Activated CD4-positive, alpha-beta T cell treated with anti-CD3 and anti-CD28 coated beads, Interleukin-2, amount 10 ng/mL, durations not matched to agents 24 days and 14 days (primary cell): ENCODE measurements around the gene NFATC3. TPM values are rescaled to one million over a fixed set of nuclear protein-coding genes. Genes with fewer than 3 reads are reported as not detected.
A peak's percentile ranks its signal among the peaks of the same experiment; 100 is the strongest.

Experiments
- DNase-seq: peaks from one replicate; pipeline ENCODE4 v3.0.0; 2022
- H3K27ac Mint-ChIP-seq: one replicate; pipeline ENCODE4 v1.8.0; 2022; ENCODE audit warnings: mild to moderate bottlenecking, mixed read lengths
- H3K27me3 Mint-ChIP-seq: one replicate; pipeline ENCODE4 v1.8.0; 2022; ENCODE audit warnings: mixed read lengths
- H3K36me3 Mint-ChIP-seq: one replicate; pipeline ENCODE4 v1.8.0; 2022; ENCODE audit warnings: low read depth, mild to moderate bottlenecking, mixed read lengths
- H3K4me1 Mint-ChIP-seq: one replicate; pipeline ENCODE4 v1.8.0; 2021; ENCODE audit warnings: mixed read lengths
- H3K4me3 Mint-ChIP-seq: one replicate; pipeline ENCODE4 v1.8.0; 2022; ENCODE audit warnings: mild to moderate bottlenecking, moderate library complexity, mixed read lengths
- H3K9me3 Mint-ChIP-seq: one replicate; pipeline ENCODE4 v1.8.0; 2021; ENCODE audit warnings: mixed read lengths
- intact Hi-C: fragments of 100-400 bp; cut with micrococcal nuclease; formaldehyde crosslinking; loops from one replicate; pipeline ENCODE4 v1.15.1; 2023
- total RNA-seq: library from RNA; stranded (reverse); gene quantifications from 2 replicates; pipeline ENCODE4 v1.2.3, GENCODE V29; 2022

The NFATC3 gene
- total RNA-seq, 1 donor from 2014 or later, result 146 TPM

DNA sequence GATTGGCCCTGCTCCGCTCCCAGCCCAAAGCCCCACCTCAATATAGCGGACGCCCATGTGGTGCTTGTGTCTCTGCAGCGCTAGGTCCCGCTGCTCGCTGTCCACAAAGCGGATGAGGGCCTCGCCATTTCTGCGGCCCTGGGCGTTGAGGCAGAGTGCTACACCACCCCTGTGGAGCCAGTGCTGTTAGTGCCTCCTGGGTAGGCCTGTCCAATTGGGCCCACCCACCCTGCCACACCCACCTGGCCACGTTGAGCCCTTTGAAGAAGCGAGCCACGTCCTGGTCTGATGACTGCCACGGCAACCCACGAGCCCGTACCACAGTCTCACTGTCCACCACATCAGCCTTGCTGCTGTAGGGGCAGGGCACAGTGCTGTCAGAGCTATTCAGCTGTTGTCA, 147.2 kb downstream of the NFATC3 start:
- Mint-ChIP-seq H3K27me3 (peaks cover 2% of the 10 kb centered on the region), H3K4me1 (peaks cover 41% of the 10 kb centered on the region), H3K27ac (no peak overlapping the region), H3K9me3 (no peaks in the 10 kb centered on the region), H3K36me3 (peaks cover 20% of the 10 kb centered on the region), H3K4me3 (no peak overlapping the region)
- DNase-seq, result peak; percentile 59
- intact Hi-C loops, result no loop called here

DNA sequence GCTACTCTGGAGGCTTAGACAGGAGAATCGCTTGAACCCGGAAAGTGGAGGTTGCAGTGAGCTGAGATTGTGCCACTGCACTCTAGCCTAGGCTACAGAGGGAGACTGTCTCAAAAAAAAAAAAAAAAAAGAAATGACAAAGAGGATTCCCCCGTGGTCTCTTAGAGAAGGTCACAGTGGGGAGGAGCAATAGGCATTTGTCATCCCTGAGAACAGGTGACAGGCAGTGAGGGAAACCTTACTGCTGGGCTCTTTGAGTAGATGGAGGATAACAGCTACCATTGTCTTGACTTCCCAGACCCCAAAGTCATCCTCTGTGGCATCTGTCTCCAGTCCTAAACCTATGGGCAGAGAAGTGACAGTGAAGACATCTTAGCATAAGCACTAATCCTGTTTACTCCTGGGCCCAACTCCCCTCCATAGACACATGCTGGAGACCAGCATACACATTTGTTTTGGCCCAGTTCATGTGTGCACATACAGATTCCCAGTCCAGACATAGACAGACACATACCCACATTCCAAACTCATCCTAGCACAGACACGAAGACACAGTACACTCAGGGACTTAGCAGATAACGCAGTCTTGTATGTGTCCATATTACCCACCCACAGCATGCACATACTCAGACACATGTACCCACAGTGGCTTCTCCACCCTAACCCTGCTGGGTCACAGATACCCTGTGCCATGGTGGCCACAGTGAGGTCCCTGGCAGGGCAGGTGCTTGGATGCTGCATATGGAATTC, 148.1 kb downstream of the NFATC3 start:
- Mint-ChIP-seq H3K9me3 (no peaks in the 10 kb centered on the region), H3K4me3 (no peak overlapping the region), H3K36me3 (peaks cover 15% of the 10 kb centered on the region), H3K27me3 (peaks cover 2% of the 10 kb centered on the region), H3K27ac (peak overlapping the region; percentile 14), H3K4me1 (peaks cover 36% of the 10 kb centered on the region)
- peak; percentile 59 for DNase-seq
- intact Hi-C loops, result no loop called here

DNA sequence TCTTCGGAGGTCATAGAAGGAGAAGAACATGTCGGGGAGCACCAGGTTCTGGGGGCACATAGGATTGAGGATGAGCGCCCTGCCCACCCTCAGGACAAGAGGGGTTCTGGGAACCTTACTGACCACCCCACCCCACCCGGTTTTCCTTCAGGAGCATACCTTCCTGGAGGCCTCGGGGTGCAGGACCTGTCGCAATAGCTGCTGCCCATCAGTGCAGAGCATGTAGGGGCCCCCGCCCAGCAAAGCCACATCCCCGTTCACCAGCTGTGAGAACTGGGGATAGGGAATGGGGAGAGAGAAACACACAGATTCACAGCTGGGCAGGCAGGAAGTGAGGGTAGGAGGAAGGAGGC, 148.6 kb downstream of the NFATC3 start:
- no peak overlapping the region for H3K27ac Mint-ChIP-seq
- H3K36me3 Mint-ChIP-seq, result peaks cover 15% of the 10 kb centered on the region
- H3K27me3 Mint-ChIP-seq, result peaks cover 2% of the 10 kb centered on the region
- no peak overlapping the region for H3K4me3 Mint-ChIP-seq
- no peak for DNase-seq
- no peaks in the 10 kb centered on the region for H3K9me3 Mint-ChIP-seq
- intact Hi-C loops, result no loop called here
- peaks cover 35% of the 10 kb centered on the region for H3K4me1 Mint-ChIP-seq

DNA sequence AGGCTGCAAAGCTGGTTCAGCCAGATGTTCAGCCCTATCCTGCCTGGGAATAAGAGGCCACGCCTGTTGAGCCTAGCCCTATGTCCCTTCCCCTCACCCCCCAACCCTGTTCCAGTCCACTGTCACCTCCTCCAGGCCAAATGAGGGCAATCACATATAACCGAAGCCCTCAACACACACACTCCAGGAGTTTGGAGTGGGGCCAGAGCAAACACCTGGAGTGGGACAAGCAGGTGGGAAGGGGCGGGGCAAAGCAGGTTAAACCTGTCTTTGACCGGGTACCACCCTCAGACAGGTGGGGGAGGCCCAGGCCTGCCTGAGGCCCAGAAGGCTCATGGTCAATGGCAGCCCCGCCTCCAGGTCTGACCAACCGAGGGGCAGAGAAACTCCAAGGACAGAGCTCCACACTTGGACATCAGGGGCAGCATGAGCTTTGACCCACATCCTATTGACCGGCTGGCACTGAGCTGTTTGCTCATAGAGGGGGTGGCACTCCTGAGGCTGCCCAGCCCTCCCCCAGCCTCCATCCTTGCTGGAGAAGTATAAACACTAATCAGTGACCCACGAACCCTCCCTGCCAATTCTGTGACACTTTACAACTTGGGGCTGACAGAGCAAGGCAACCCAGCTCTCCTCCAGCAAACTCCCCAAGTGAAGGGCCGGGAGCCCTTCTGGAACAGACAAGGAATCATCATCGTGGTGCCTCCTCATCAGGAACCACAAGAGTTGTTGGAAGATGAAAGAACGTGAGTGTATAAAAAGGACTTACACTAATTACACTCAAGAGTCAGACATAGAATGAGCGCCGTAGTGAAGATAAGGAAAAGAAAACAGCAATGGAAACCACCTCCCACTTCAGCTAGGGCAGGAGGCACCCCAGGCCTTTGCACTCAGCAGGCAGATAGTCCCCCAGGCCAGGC, 149.3 kb downstream of the NFATC3 start:
- Mint-ChIP-seq H3K9me3 (no peaks in the 10 kb centered on the region), H3K27me3 (peaks cover 2% of the 10 kb centered on the region), H3K27ac (peak overlapping the region; percentile 21), H3K4me3 (peak overlapping the region; percentile 44), H3K36me3 (peaks cover 11% of the 10 kb centered on the region), H3K4me1 (peaks cover 31% of the 10 kb centered on the region)
- peak; percentile 62 for DNase-seq
- intact Hi-C loops, result no loop called here

DNA sequence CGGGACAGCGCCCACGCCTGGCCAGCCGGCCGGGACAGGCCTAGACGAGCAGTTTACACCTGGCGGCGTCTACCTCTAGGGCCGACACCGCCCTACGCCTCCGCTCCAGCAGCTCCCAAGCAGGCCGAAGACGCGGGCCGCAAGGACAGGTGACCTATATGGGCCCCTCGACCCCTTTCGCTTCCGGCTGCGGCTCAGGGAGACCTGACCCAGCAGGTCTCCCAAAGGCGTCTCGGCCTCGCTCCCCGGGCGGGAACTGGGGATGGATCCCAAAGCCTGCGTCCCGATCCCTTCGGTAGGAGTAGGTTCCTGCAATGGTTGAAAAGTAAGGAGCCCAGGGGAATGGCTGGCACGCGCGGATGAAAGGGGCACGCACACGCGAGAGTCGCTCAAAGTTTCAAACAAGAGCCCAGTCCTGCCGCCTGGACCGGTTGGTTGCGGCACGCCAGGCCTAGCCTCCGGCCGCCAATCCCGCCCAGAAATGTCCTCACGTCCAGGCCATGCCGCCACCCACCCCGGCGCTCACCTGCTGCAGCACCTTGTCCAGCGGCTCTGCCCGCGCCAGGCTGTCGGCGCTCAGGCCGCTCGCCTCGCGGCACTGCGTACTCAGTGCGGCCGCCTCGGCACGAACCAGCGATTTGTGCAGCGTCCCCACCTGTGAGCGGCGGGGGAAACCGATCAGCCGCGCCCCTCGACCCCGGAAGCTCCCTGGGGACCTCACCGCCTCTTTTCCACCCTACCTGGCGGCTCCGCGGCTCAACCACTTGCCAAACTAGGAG, 150.1 kb downstream of the NFATC3 start:
- no peak overlapping the region for H3K4me3 Mint-ChIP-seq

DNA sequence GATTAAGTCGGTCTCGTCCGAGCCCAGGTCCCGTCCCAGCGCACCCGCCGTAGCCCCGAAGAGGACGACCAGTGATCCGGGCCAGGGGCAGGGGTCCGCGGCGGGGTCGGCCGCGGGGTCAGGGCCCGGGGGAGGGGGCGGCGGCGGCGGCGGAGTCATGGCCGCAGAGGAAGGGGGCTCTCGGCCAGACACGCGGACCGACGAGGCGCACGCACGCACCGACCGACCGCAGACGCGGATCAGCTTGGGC, 150.6 kb downstream of the NFATC3 start, which contains the start of gene ESRP2:
Gene ESRP2 (minus strand): TSS at position 241 of the 250 bp plus-strand sequence. CDS start 82 bp downstream, at position 159.
- no peak for DNase-seq
- H3K27me3 Mint-ChIP-seq, result peaks cover 2% of the 10 kb centered on the region
- intact Hi-C loops, result no loop called here
- H3K36me3 Mint-ChIP-seq, result peaks cover 5% of the 10 kb centered on the region
- no peaks in the 10 kb centered on the region for H3K9me3 Mint-ChIP-seq
- peaks cover 32% of the 10 kb centered on the region for H3K4me1 Mint-ChIP-seq
- H3K4me3 Mint-ChIP-seq, result peak within 1 kb of the TSS; percentile 92
- peak within 1 kb of the TSS; percentile 70 for H3K27ac Mint-ChIP-seq

More for the DNA sequence above, 150.1 kb downstream of the NFATC3 start:
- intact Hi-C loops, result no loop called here
- Mint-ChIP-seq H3K36me3 (peaks cover 9% of the 10 kb centered on the region), H3K4me1 (peaks cover 34% of the 10 kb centered on the region), H3K27me3 (peaks cover 2% of the 10 kb centered on the region), H3K27ac (no peak overlapping the region), H3K9me3 (no peaks in the 10 kb centered on the region)
- peak; percentile 66 for DNase-seq

DNA sequence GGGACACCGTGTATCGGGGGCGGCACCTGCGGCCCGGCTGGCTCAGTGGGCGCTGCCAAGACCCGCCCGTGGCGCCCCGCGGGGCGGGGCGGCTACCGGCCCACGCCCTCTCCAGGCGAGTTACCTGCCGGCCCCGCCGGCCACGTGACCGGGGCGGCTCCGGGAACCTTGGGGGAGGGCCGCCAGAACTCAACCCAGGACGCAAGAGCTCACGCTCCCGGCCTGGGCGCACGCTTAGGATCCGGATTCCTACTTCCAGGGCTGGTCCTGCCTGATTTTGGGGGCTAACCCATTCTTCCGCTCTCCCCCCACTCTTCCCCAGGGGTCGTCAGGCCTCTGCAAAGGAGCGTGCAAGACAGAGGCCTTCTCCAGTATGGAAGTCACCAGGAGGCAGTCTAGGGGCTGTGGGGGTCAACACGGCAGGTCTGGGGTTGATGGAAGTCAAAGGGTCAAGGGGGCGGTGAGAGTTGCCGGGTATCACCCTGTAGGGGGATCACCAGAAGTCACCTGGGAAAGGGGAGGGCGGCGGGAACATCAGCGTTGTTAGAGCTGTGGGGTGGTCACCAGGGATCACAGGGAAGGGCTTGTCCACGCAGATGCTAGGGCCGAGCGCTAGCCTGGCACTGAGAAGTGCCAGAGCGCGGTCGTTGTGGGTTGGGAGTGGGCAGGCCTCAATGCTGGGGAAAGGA, 151.1 kb downstream of the NFATC3 start:
- Mint-ChIP-seq H3K4me1 (peaks cover 32% of the 10 kb centered on the region), H3K27me3 (peaks cover 2% of the 10 kb centered on the region), H3K36me3 (peaks cover 4% of the 10 kb centered on the region), H3K27ac (peak overlapping the region; percentile 70), H3K4me3 (peak overlapping the region; percentile 92), H3K9me3 (no peaks in the 10 kb centered on the region)
- intact Hi-C loops, result no loop called here
- DNase-seq, result peak; percentile 82

DNA sequence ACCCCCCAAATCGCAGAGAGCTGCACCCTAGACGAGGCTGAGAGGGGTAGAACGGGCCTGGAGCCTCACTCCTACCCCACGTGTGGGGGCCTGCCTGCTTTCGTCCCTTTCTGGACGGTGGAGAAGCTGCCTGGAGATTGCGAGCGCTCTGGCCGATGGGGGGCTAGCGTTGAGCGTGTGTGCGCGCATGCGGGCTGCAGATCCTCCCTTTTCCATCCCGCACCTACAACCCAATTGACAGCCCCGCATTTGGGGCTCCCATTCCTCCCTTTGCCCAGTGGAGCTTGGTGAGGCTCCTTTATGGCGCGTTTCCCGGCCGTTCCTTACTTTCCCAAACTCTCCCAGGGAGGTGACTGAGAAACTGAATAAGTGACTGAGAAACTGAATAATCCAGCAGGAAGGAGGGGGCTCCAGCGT, 151.7 kb downstream of the NFATC3 start:
- Mint-ChIP-seq H3K36me3 (peaks cover 3% of the 10 kb centered on the region), H3K27me3 (peaks cover 2% of the 10 kb centered on the region), H3K4me3 (peak overlapping the region; percentile 92), H3K4me1 (peaks cover 32% of the 10 kb centered on the region), H3K27ac (peak overlapping the region; percentile 70), H3K9me3 (no peaks in the 10 kb centered on the region)
- DNase-seq, result peak; percentile 68
- intact Hi-C loops, result loop anchor here (1.0 kb wide), 1 partner anchor 8 kb away; the partner anchor contains the start of gene PLA2G15

DNA sequence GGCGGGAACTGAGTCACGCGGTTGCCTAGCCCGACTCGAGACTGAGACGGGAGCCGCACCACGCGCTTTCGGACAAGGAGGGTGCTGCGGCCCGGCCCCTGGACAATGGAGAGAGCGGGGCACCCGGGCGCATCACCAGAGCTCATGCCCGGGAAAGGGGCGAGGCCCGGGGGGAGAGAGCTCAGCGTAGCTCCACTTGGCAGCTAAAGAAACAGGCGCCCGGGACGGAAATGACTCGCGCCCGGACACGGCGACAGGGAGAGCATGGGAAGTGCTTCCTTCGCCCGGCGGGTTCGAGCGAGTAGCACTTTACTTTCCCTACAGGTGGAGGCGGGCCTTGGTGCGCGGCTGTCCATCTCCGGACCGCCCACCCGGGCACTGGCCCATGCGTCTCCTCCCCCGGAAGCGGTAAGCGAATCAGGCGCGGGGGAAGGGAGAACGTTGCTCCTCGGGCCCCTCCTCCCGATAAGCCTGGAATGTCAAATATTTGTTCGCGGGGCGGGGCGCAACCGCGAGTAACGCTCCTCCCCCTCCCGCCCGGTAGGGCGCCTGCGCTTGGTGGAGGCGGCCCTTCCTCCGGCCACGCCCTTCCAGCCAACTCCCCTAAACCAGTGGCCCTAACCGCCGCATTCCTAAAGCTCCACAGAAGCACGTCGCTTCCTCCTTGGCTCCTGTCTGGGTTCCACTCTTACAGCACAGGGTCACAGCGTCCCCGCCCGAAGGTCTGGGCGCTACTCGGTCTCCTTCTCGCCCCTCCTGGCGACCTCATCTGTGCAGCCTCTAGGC, 152.3 kb downstream of the NFATC3 start:
- H3K36me3 Mint-ChIP-seq, result peaks cover 3% of the 10 kb centered on the region
- peak; percentile 97 for DNase-seq

DNA sequence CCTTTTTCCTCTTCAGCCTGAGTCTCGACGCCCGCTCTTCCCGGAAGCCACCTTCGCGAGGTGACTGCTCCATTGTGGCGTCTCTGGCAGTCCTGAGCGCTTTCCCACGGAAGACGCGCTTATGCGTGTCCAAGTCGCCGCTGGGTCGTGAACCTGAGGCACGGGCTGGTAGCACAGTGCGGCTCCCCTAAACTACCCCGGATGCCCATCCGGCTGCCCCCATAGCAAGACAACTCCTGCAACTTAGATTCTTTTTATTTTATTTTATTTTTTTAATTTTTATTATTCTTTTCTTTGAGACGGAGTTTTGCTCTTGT, 152.8 kb downstream of the NFATC3 start:
- no peak for DNase-seq
- H3K27me3 Mint-ChIP-seq, result peaks cover 2% of the 10 kb centered on the region
- peak overlapping the region; percentile 92 for H3K4me3 Mint-ChIP-seq
- peaks cover 28% of the 10 kb centered on the region for H3K4me1 Mint-ChIP-seq
- intact Hi-C loops, result no loop called here
- no peaks in the 10 kb centered on the region for H3K9me3 Mint-ChIP-seq
- H3K27ac Mint-ChIP-seq, result peak overlapping the region; percentile 70
- no peaks in the 10 kb centered on the region for H3K36me3 Mint-ChIP-seq

More for the DNA sequence above, 152.3 kb downstream of the NFATC3 start:
- H3K4me1 Mint-ChIP-seq, result peaks cover 32% of the 10 kb centered on the region
- intact Hi-C loops, result loop anchor here (1.0 kb wide), 1 partner anchor 8 kb away; the partner anchor contains the start of gene PLA2G15
- peaks cover 2% of the 10 kb centered on the region for H3K27me3 Mint-ChIP-seq
- peak overlapping the region; percentile 70 for H3K27ac Mint-ChIP-seq
- H3K9me3 Mint-ChIP-seq, result no peaks in the 10 kb centered on the region
- peak overlapping the region; percentile 92 for H3K4me3 Mint-ChIP-seq

DNA sequence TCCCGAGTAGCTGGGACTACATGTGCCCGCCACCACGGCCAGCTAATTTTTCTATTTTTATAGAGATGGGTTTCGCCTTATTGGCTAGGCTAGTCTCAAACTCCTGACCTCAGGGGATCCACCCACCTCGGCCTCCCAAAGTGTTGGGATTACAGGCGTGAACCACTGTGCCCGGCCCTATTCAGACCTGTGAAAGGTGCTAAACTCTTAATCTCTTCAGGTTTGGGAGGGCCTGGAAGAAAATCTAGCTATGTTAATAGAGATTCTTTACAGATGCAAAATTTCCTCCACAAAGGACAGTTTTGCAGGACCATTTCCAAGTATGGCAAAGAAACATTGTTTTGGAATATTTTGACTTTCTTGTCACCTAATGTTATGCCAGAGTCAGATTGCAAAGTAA, 156.9 kb downstream of the NFATC3 start:
- Mint-ChIP-seq H3K27me3 (peaks cover 2% of the 10 kb centered on the region), H3K36me3 (peaks cover 2% of the 10 kb centered on the region), H3K4me1 (peaks cover 32% of the 10 kb centered on the region), H3K9me3 (no peaks in the 10 kb centered on the region), H3K4me3 (no peak overlapping the region), H3K27ac (no peak overlapping the region)
- intact Hi-C loops, result no loop called here
- DNase-seq, result no peak

DNA sequence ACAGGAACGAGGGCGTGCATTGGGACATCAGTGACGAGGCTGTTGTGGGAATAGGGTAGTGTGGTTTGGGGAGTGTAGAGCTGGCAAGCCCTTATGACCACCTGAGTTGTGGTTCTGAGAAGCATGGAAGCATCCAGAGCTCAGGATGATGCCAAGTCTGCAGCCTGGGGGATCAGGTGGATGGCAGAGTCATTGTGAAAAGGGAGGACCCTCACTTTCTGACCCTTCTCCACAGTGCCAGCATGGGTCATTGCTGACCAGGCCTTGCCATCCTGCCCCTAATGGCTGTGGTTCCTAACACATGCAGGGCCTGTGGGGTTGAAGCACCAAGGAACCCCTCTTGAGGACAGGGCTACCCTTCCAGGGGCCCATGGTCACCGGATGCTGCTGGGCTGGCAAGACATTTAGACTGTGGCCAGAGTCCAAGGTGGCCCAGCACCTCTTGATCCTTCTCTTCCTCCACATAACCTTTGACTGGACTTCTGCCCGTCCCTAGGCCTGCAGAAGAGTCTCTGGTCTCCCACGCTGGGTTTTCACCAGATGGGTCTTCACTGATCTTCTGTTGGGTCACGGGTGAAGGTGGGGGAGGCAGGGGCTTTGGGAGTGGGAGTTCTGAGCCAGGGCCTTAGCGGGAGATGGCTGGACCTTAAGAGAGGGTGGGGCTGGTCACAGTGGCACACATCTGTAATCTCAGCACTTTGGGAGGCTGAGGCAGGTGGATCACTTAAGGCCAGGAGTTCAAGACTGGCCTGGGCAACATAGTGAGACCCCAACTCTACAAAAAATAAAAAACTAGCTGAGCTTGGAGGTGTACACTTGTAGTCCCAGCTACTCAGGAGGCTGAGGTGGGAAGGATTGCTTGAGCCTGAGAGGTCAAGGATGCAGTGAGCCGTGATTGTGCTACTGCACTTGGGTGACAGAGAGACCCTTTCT, 158.0 kb downstream of the NFATC3 start:
- peak overlapping the region; percentile 100 for H3K4me3 Mint-ChIP-seq
- no peaks in the 10 kb centered on the region for H3K9me3 Mint-ChIP-seq
- H3K4me1 Mint-ChIP-seq, result peaks cover 30% of the 10 kb centered on the region
- peaks cover 2% of the 10 kb centered on the region for H3K27me3 Mint-ChIP-seq
- DNase-seq, result no peak
- no peak overlapping the region for H3K27ac Mint-ChIP-seq
- H3K36me3 Mint-ChIP-seq, result peaks cover 2% of the 10 kb centered on the region
- intact Hi-C loops, result no loop called here
